NCI-H146 (cell line): Measurements from ENCODE around the gene SPSB1.

Experiments used
- DNase-seq: peaks from one replicate; lab custom pipeline; 2025; lab: John Stamatoyannopoulos, UW

SPSB1 gene

GRCh38 chr1:9292361-9293240 lies at the start of gene SPSB1:
Gene SPSB1 (plus strand): TSS chr1:9292894. CDS start chr1:9355892, 62,998 bp downstream.
- peak; percentile 15 for DNase-seq

- no peak for DNase-seq
Observed at GRCh38 chr1:9243066-9243739, 49.5 kb upstream of the SPSB1 start.

GRCh38 chr1:9244501-9245229 lies 48.0 kb upstream of the SPSB1 start:
- no peak for DNase-seq

GRCh38 chr1:9245230-9245619 lies 47.5 kb upstream of the SPSB1 start:
- DNase-seq = no peak

- DNase-seq = no peak
Observed at GRCh38 chr1:9245661-9246060, 47.0 kb upstream of the SPSB1 start.

- no peak for DNase-seq
Observed at GRCh38 chr1:9246215-9246614, 46.5 kb upstream of the SPSB1 start.

GRCh38 chr1:9246841-9247785 lies 45.6 kb upstream of the SPSB1 start:
- no peak for DNase-seq

- no peak for DNase-seq
Observed at GRCh38 chr1:9247894-9248293, 44.8 kb upstream of the SPSB1 start.

GRCh38 chr1:9248341-9249262 lies 44.1 kb upstream of the SPSB1 start:
- no peak for DNase-seq

GRCh38 chr1:9249263-9249533 lies 43.5 kb upstream of the SPSB1 start:
- no peak for DNase-seq

GRCh38 chr1:9249534-9250410 lies 42.9 kb upstream of the SPSB1 start:
- DNase-seq = no peak

GRCh38 chr1:9250411-9251381 lies 42.0 kb upstream of the SPSB1 start:
- no peak for DNase-seq

- no peak for DNase-seq
Observed at GRCh38 chr1:9251501-9251900, 41.2 kb upstream of the SPSB1 start.

- DNase-seq = no peak
Observed at GRCh38 chr1:9253004-9253403, 39.7 kb upstream of the SPSB1 start.

GRCh38 chr1:9253453-9254105 lies 39.1 kb upstream of the SPSB1 start:
- no peak for DNase-seq

- DNase-seq = no peak
Observed at GRCh38 chr1:9256332-9256731, 36.4 kb upstream of the SPSB1 start.

- no peak for DNase-seq
Observed at GRCh38 chr1:9257851-9258250, 34.8 kb upstream of the SPSB1 start.

- no peak for DNase-seq
Observed at GRCh38 chr1:9258629-9259028, 34.1 kb upstream of the SPSB1 start.
